ENCODE data around the gene ANKRD13C. TPM values are rescaled to one million over a fixed set of nuclear protein-coding genes. Genes with fewer than 3 reads are reported as not detected.

ANKRD13C gene
- total and polyA plus RNA-seq, 4 donors: 3.3 to 14.1 (median 8.3) TPM

- Histone ChIP-seq H3K9me3 (ENCODE audit: control insufficient read depth in 4 of 4, low read length in 3 of 4) (no peaks in the 10 kb centered on the region), H3K4me3 (ENCODE audit: low read depth in 1 of 3, low read length in 3 of 3) (no peak overlapping the region), H3K36me3 (ENCODE audit: control insufficient read depth in 4 of 4, insufficient read depth in 3 of 4, low read depth in 1 of 4, low read length in 3 of 4) (no peaks in the 10 kb centered on the region), H3K4me1 (ENCODE audit: control insufficient read depth in 4 of 4, insufficient read depth in 4 of 4, low read length in 3 of 4) (no peaks in the 10 kb centered on the region), H3K27ac (ENCODE audit: low read depth in 1 of 2, low read length in 2 of 2) (no peak overlapping the region), H3K9ac (ENCODE audit: low read depth in 1 of 2, low read length in 2 of 2) (no peak overlapping the region), H3K27me3 (ENCODE audit: control insufficient read depth in 4 of 4, insufficient read depth in 4 of 4, low read length in 3 of 4) (no peaks in the 10 kb centered on the region)
- no peak for DNase-seq (ENCODE audit: low spot score)
- 89% methylated on average over 5 of the region's 5 CpGs for WGBS
- TF ChIP-seq CTCF (IDR thresholded peaks at IDR 0.05; ENCODE audit: low read depth, low read length, missing input control): no peak
- no peak for TF ChIP-seq ZBTB33 (IDR thresholded peaks at IDR 0.05)
- TF ChIP-seq REST (IDR thresholded peaks at IDR 0.05): no peak
- TF ChIP-seq GABPA (IDR thresholded peaks at IDR 0.05 in 1 of 2, conservative IDR thresholded peaks at IDR 0.05 in 1 of 2): no peak
- TF ChIP-seq TAF1 (conservative IDR thresholded peaks at IDR 0.05): no peak
- TF ChIP-seq RXRA (IDR thresholded peaks at IDR 0.05): no peak
- TF ChIP-seq JUND (IDR thresholded peaks at IDR 0.05): no peak
- TF ChIP-seq RAD21 (IDR thresholded peaks at IDR 0.05): no peak
- TF ChIP-seq FOXA2 (IDR thresholded peaks at IDR 0.05): no peak
- TF ChIP-seq SP1 (IDR thresholded peaks at IDR 0.05): no peak
- TF ChIP-seq EGR1 (IDR thresholded peaks at IDR 0.05; ENCODE audit: low read depth in 2 of 2): no peak
- no peak for TF ChIP-seq YY1 (IDR thresholded peaks at IDR 0.05)
- no peak for TF ChIP-seq NR2F2 (IDR thresholded peaks at IDR 0.05)
- no peak for TF ChIP-seq HNF4A (conservative IDR thresholded peaks at IDR 0.05)
- TF ChIP-seq ATF3 (IDR thresholded peaks at IDR 0.05): no peak
- TF ChIP-seq HNF4G (IDR thresholded peaks at IDR 0.05): no peak
- no peak for TF ChIP-seq MAX (IDR thresholded peaks at IDR 0.05)
- TF ChIP-seq FOXA1 (IDR thresholded peaks at IDR 0.05): no peak
Measured at GRCh38 chr1:70387507-70387906, 33.0 kb upstream of the ANKRD13C start.

Data from liver (tissue), 9 donors.